HepG2 (cell line): Measurements from ENCODE around the gene SGPP2. TPM values are rescaled to one million over a fixed set of nuclear protein-coding genes. Genes with fewer than 3 reads are reported as not detected.

Experiments
- ATAC-seq: fragments of 200-7000 bp; cut with Tn5 transposase; 3 replicates; pipeline ENCODE4 v1.9.1; 2020; ENCODE audit warnings: mild to moderate bottlenecking, moderate library complexity
- BruUV-seq: library from RNA; stranded (reverse); fragments of 400-500 nt; replicated peaks from 2 replicates; lab custom pipeline; 2021; lab: Mats Ljungman, UMichigan
- CTCF ChIA-PET: fragments of 300-600 bp; formaldehyde crosslinking; extraction: SDS; loops from one replicate; lab custom pipeline; 2021; ENCODE audit warnings: low total read pairs, inconsistent platforms, low intra/inter-chr PET ratio; lab: Yijun Ruan, JAX
- POLR2A ChIA-PET: fragments of 350-600 bp; sonication (Branson Sonifier 250); formaldehyde crosslinking; loops from one replicate; lab custom pipeline; 2020; ENCODE audit warnings: antibody characterized with exemption, inconsistent platforms; lab: Yijun Ruan, JAX
- DNase-seq: peaks from one replicate; pipeline ENCODE4 v3.0.0-alpha.2; 2015; ENCODE audit warnings: low spot score
- FAIRE-seq: peaks from 3 replicates; lab custom pipeline; 2011; peaks lifted over from hg19 to GRCh38; lab: Jason Lieb, UNC
- H2AFZ ChIP-seq: one replicate; pipeline ENCODE4 v1.6.1; 2011; ENCODE audit warnings: low read length, inconsistent platforms
- H3K27ac ChIP-seq: fragments of 300-600 bp; 3 replicates; pipeline ENCODE4 v1.8.0; 2011; ENCODE audit warnings: mixed run types, mild to moderate bottlenecking, mixed read lengths, low read length, inconsistent platforms; ENCODE audit not compliant: insufficient read depth; ENCODE audit errors: extremely low read length
- H3K27me3 ChIP-seq, 2 experiments: fragments of 200-600 bp in 1 of 2; 2 replicates in 1 of 2; 3 replicates in 1 of 2; pipeline versions ENCODE4 v1.6.0 to v1.8.0; 2011; ENCODE audit warnings: low read length in 2 of 2, mild to moderate bottlenecking in 2 of 2, moderate library complexity in 2 of 2, inconsistent platforms in 1 of 2; ENCODE audit not compliant: insufficient read depth in 2 of 2, control insufficient read depth in 1 of 2
- H3K36me3 ChIP-seq, 2 experiments: fragments of 200-600 bp in 1 of 2; replicated peaks in 1 of 2; 2 replicates in 1 of 2; 3 replicates in 1 of 2; pipeline versions ENCODE4 v1.5.1 to v1.8.0; 2011; ENCODE audit warnings: low read length in 2 of 2, inconsistent platforms in 1 of 2; ENCODE audit not compliant: insufficient read depth in 2 of 2, control insufficient read depth in 1 of 2
- H3K4me1 ChIP-seq: 2 replicates; pipeline ENCODE4 v1.5.1; 2012; ENCODE audit warnings: low read length, inconsistent platforms; ENCODE audit not compliant: insufficient read depth
- H3K4me2 ChIP-seq: 2 replicates; pipeline ENCODE4 v1.6.0; 2011; ENCODE audit warnings: low read depth, low read length, inconsistent platforms
- H3K4me3 ChIP-seq, 3 experiments: fragments of 200-600 bp in 1 of 3; sonication (generic), shearing (Covaris generic) in 1 of 3; replicated peaks in 1 of 3; 2 replicates each; pipeline ENCODE4 v1.5.1; 2011 to 2016; ENCODE audit warnings: low read length in 3 of 3, inconsistent platforms in 2 of 3, low read depth in 2 of 3, mild to moderate bottlenecking in 2 of 3, control low read depth in 1 of 3, mixed read lengths in 1 of 3; ENCODE audit not compliant: insufficient read depth in 1 of 3
- H3K79me2 ChIP-seq: one replicate; pipeline ENCODE4 v1.6.1; 2011; ENCODE audit warnings: low read length, inconsistent platforms; ENCODE audit not compliant: insufficient read depth
- H3K9ac ChIP-seq: 2 replicates; pipeline ENCODE4 v1.6.0; 2011; ENCODE audit warnings: mild to moderate bottlenecking, low read depth, low read length, inconsistent platforms; ENCODE audit not compliant: insufficient read depth
- H3K9me3 ChIP-seq: 2 replicates; pipeline ENCODE4 v1.5.1; 2012; ENCODE audit warnings: mild to moderate bottlenecking, low read length
- H4K20me1 ChIP-seq: 2 replicates; pipeline ENCODE4 v1.6.0; 2011; ENCODE audit warnings: inconsistent platforms, mild to moderate bottlenecking, low read length, moderate library complexity; ENCODE audit not compliant: insufficient read depth
- ATF1 ChIP-seq: IDR thresholded peaks from 2 replicates; pipeline ENCODE4 v1.6.1; 2016; ENCODE audit warnings: mild to moderate bottlenecking, control low read depth
- MAFF ChIP-seq: IDR thresholded peaks from 2 replicates; pipeline ENCODE4 v1.6.1; 2011; ENCODE audit warnings: low read depth, low read length, improper control_type of control experiment
- MAFK ChIP-seq, 2 experiments: IDR thresholded peaks in 1 of 2; conservative IDR thresholded peaks in 1 of 2; 2 replicates each; pipeline ENCODE4 v1.6.1; 2011; ENCODE audit warnings: improper control_type of control experiment in 2 of 2, low read length in 2 of 2
- ONECUT2 ChIP-seq: sonication (generic); formaldehyde crosslinking; IDR thresholded peaks from 2 replicates; pipeline ENCODE4 v1.4.0; 2020; ENCODE audit warnings: missing genetic modification reagents
- SKI ChIP-seq: fragments of 450-650 bp; IDR thresholded peaks from one replicate; pipeline ENCODE4 v1.6.1; 2018; ENCODE audit warnings: mild to moderate bottlenecking; ENCODE audit not compliant: partially characterized antibody
- ZNF572 ChIP-seq: sonication (generic); formaldehyde crosslinking; IDR thresholded peaks from 2 replicates; pipeline ENCODE4 v1.5.1; 2020; ENCODE audit warnings: mild to moderate bottlenecking, missing genetic modification reagents
- ZNF678 ChIP-seq: sonication (generic); formaldehyde crosslinking; IDR thresholded peaks from 2 replicates; pipeline ENCODE4 v1.4.0; 2020; ENCODE audit warnings: mild to moderate bottlenecking, missing genetic modification reagents
- WGBS: methylation state at CpG from one replicate; pipeline ENCODE4 v1.1.6; 2017; ENCODE audit warnings: low lambda C conversion rate; 5-methylcytosine and 5-hydroxymethylcytosine counted together
- in situ Hi-C: cut with HindIII; loops from 2 replicates; pipeline ENCODE4 v1.10.0; 2017; ENCODE audit warnings: low pct_unique_long_range_greater_than_20kb; ENCODE audit not compliant: extremely low pct_ligation_motif_present
- intact Hi-C: fragments of 100-400 bp; cut with micrococcal nuclease; formaldehyde crosslinking; loops from one replicate; pipeline ENCODE4 v1.10.0; 2022; ENCODE audit not compliant: unreplicated experiment
- polyA plus RNA-seq, 8 experiments: library from polyadenylated mRNA; depleted of rRNA in 3 of 8; stranded (reverse) in 7 of 8; unstranded in 1 of 8; fragments of >200 nt; fragmentation: Illumina TruSeq in 4 of 8; extraction: Trizol in 4 of 8; gene quantifications; 2 replicates each; pipeline versions ENCODE4 v1.2.1 to v1.2.3, GENCODE V29; 2011 to 2016; ENCODE audit warnings: low read depth in 4 of 8, missing spikeins in 1 of 8, mixed read lengths in 1 of 8; ENCODE audit not compliant: insufficient read depth in 1 of 8
- total RNA-seq, 5 experiments: library from RNA; depleted of rRNA; stranded (reverse); fragments of >200 nt; fragmentation: Illumina TruSeq; extraction: Trizol; gene quantifications; 2 replicates each; pipeline ENCODE4 v1.2.3, GENCODE V29; 2016; ENCODE audit warnings: low read depth in 1 of 5
- TF ChIP-seq, protein P1 (sequence below): sonication (generic); formaldehyde crosslinking; IDR thresholded peaks from 2 replicates; pipeline ENCODE4 v1.4.0; 2020; ENCODE audit warnings: missing genetic modification reagents
- TF ChIP-seq, protein P2 (sequence below): sonication (generic); formaldehyde crosslinking; conservative IDR thresholded peaks from 2 replicates; pipeline ENCODE4 v1.5.0; 2020; ENCODE audit warnings: missing genetic modification reagents
- TF ChIP-seq, protein P3 (sequence below): fragments of 450-650 bp; IDR thresholded peaks from 2 replicates; pipeline ENCODE4 v1.6.1; 2017; ENCODE audit warnings: mild to moderate bottlenecking
- TF ChIP-seq, protein P4 (sequence below): sonication (generic); formaldehyde crosslinking; IDR thresholded peaks from 2 replicates; pipeline ENCODE4 v1.5.1; 2020; ENCODE audit warnings: missing genetic modification reagents, mild to moderate bottlenecking, borderline replicate concordance
- TF ChIP-seq, protein P5 (sequence below): sonication (generic); formaldehyde crosslinking; IDR thresholded peaks from 2 replicates; pipeline ENCODE4 v1.4.0; 2020; ENCODE audit warnings: mild to moderate bottlenecking, low read depth, missing genetic modification reagents

The SGPP2 gene
- total and polyA plus RNA-seq, 2 of the 13 experiments (the other 11 are each of a cell fraction or from before 2014, with no cell fraction given) = not detected

DNA sequence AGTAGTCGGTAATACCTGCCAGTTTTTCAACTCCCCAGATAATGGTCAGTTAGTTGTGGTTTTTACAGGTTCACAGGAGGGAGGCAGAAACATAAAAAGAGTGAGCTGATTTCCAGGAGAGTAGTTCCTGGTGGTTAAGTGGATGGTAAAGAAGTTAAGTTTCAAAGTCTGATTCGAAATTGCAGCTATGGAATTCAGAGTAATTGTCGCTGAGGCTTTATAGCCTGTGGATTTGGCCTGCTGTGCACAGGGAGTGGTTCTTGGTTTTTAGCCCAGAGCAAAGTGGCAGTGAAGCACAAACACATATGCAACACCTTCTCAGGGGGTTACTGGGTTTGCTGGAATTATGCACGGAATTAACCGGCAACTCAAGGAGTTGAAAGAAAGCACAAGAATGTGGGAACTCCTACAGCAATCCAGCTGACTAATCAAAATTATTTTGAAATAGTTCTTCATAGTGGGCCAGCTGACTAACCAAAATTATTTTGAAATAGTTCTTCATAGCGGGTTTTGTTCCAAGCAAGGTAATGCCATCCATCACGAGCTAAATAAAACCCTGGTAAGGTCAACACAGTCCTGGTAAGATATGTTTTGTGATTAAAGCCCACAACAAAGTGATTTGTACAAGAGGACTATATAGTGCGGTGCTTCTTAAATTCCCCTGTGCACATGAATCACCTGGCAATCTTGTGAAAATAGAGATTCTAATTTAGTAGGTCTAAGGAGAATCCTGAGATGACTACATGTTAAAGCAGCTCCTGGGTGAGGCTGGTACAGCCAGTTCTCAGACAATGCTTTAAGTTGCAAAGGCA is 94.4 kb downstream of the SGPP2 start:
- 20% methylated on average over 8 of the region's 8 CpGs for WGBS
- intact Hi-C loops = no loop called here
- H3K9ac ChIP-seq = no peak overlapping the region
- no peaks in the 10 kb centered on the region for H3K79me2 ChIP-seq
- TF ChIP-seq SKI (no peak), ATF1 (no peak), MAFK (conservative IDR thresholded peaks at IDR 0.05 in 1 of 2, IDR thresholded peaks at IDR 0.05 in 1 of 2; ENCODE audit: low read length in 2 of 2) (peak; percentile 85 to 91), ZNF678 (CRISPR knock-in tag) (no peak), ZNF572 (CRISPR knock-in tag) (no peak), ONECUT2 (CRISPR knock-in tag) (no peak), MAFF (peak; percentile 85)
- TF ChIP-seq, protein P1, sequence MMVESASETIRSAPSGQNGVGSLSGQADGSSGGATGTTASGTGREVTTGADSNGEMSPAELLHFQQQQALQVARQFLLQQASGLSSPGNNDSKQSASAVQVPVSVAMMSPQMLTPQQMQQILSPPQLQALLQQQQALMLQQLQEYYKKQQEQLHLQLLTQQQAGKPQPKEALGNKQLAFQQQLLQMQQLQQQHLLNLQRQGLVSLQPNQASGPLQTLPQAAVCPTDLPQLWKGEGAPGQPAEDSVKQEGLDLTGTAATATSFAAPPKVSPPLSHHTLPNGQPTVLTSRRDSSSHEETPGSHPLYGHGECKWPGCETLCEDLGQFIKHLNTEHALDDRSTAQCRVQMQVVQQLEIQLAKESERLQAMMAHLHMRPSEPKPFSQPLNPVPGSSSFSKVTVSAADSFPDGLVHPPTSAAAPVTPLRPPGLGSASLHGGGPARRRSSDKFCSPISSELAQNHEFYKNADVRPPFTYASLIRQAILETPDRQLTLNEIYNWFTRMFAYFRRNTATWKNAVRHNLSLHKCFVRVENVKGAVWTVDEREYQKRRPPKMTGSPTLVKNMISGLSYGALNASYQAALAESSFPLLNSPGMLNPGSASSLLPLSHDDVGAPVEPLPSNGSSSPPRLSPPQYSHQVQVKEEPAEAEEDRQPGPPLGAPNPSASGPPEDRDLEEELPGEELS (CRISPR knock-in tag) = no peak
- TF ChIP-seq, protein P2, sequence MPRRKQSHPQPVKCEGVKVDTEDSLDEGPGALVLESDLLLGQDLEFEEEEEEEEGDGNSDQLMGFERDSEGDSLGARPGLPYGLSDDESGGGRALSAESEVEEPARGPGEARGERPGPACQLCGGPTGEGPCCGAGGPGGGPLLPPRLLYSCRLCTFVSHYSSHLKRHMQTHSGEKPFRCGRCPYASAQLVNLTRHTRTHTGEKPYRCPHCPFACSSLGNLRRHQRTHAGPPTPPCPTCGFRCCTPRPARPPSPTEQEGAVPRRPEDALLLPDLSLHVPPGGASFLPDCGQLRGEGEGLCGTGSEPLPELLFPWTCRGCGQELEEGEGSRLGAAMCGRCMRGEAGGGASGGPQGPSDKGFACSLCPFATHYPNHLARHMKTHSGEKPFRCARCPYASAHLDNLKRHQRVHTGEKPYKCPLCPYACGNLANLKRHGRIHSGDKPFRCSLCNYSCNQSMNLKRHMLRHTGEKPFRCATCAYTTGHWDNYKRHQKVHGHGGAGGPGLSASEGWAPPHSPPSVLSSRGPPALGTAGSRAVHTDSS (CRISPR knock-in tag) = no peak
- TF ChIP-seq, protein P3, sequence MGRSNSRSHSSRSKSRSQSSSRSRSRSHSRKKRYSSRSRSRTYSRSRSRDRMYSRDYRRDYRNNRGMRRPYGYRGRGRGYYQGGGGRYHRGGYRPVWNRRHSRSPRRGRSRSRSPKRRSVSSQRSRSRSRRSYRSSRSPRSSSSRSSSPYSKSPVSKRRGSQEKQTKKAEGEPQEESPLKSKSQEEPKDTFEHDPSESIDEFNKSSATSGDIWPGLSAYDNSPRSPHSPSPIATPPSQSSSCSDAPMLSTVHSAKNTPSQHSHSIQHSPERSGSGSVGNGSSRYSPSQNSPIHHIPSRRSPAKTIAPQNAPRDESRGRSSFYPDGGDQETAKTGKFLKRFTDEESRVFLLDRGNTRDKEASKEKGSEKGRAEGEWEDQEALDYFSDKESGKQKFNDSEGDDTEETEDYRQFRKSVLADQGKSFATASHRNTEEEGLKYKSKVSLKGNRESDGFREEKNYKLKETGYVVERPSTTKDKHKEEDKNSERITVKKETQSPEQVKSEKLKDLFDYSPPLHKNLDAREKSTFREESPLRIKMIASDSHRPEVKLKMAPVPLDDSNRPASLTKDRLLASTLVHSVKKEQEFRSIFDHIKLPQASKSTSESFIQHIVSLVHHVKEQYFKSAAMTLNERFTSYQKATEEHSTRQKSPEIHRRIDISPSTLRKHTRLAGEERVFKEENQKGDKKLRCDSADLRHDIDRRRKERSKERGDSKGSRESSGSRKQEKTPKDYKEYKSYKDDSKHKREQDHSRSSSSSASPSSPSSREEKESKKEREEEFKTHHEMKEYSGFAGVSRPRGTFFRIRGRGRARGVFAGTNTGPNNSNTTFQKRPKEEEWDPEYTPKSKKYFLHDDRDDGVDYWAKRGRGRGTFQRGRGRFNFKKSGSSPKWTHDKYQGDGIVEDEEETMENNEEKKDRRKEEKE = no peak
- TF ChIP-seq, protein P4, sequence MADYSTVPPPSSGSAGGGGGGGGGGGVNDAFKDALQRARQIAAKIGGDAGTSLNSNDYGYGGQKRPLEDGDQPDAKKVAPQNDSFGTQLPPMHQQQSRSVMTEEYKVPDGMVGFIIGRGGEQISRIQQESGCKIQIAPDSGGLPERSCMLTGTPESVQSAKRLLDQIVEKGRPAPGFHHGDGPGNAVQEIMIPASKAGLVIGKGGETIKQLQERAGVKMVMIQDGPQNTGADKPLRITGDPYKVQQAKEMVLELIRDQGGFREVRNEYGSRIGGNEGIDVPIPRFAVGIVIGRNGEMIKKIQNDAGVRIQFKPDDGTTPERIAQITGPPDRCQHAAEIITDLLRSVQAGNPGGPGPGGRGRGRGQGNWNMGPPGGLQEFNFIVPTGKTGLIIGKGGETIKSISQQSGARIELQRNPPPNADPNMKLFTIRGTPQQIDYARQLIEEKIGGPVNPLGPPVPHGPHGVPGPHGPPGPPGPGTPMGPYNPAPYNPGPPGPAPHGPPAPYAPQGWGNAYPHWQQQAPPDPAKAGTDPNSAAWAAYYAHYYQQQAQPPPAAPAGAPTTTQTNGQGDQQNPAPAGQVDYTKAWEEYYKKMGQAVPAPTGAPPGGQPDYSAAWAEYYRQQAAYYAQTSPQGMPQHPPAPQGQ (CRISPR knock-in tag) = no peak
- TF ChIP-seq, protein P5, sequence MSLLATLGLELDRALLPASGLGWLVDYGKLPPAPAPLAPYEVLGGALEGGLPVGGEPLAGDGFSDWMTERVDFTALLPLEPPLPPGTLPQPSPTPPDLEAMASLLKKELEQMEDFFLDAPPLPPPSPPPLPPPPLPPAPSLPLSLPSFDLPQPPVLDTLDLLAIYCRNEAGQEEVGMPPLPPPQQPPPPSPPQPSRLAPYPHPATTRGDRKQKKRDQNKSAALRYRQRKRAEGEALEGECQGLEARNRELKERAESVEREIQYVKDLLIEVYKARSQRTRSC = no peak
- TF ChIP-seq, all 625 proteins: peak for 2
- Histone ChIP-seq H3K9me3 (no peaks in the 10 kb centered on the region), H3K27me3 (0 out of 5 replicates have a peak, but pooled peaks cover 0 to 7% of the 10 kb centered on the region in 2 experiments), H3K36me3 (no peaks in the 10 kb centered on the region), H4K20me1 (no peaks in the 10 kb centered on the region), H3K27ac (no peak overlapping the region), H3K4me3 (no peak overlapping the region), H2AFZ (no peak overlapping the region), H3K4me2 (no peak overlapping the region), H3K4me1 (no peaks in the 10 kb centered on the region)
- ChIA-PET POLR2A (no interaction called here), CTCF (no interaction called here)
- DNase-seq (no peak), ATAC-seq (no peak), FAIRE-seq (no peak)
- in situ Hi-C loops = no loop called here
- BruUV-seq = no TSS peak
